ENCODE measurements around the gene PGLYRP3.

Gene PGLYRP3

GRCh38 chr1:153312570-153313186 is at the start of gene PGLYRP3:
Gene PGLYRP3 (minus strand): TSS chr1:153312952. CDS start chr1:153310665, 2,287 bp downstream.
- no peak for DNase-seq (ENCODE audit: low spot score)

GRCh38 chr1:153362187-153362775 is 49.5 kb upstream of the PGLYRP3 start:
- DNase-seq (ENCODE audit: low spot score) = no peak

GRCh38 chr1:153361480-153362109 is 48.8 kb upstream of the PGLYRP3 start:
- DNase-seq (ENCODE audit: low spot score) = no peak

- DNase-seq (ENCODE audit: low spot score) = no peak
These were observed 48.1 kb upstream of the PGLYRP3 start for GRCh38 chr1:153360592-153361479.

GRCh38 chr1:153360190-153360589 is 47.4 kb upstream of the PGLYRP3 start:
- no peak for DNase-seq (ENCODE audit: low spot score)

GRCh38 chr1:153359241-153359640 is 46.5 kb upstream of the PGLYRP3 start:
- no peak for DNase-seq (ENCODE audit: low spot score)

- DNase-seq (ENCODE audit: low spot score) = no peak
These were observed 45.9 kb upstream of the PGLYRP3 start for GRCh38 chr1:153358691-153358975.

- no peak for DNase-seq (ENCODE audit: low spot score)
These were observed 45.3 kb upstream of the PGLYRP3 start, which contains the start of gene S100A9 for GRCh38 chr1:153357853-153358690. Gene S100A9 (plus strand): TSS chr1:153357854. CDS start chr1:153358284, 430 bp downstream.

GRCh38 chr1:153357076-153357852 is 44.5 kb upstream of the PGLYRP3 start:
- no peak for DNase-seq (ENCODE audit: low spot score)

- DNase-seq (ENCODE audit: low spot score) = no peak
These were observed 43.8 kb upstream of the PGLYRP3 start for GRCh38 chr1:153356392-153357075.

- DNase-seq (ENCODE audit: low spot score) = peak; percentile 39
These were observed 42.8 kb upstream of the PGLYRP3 start for GRCh38 chr1:153355445-153356071.

GRCh38 chr1:153354515-153355193 is 41.9 kb upstream of the PGLYRP3 start:
- DNase-seq (ENCODE audit: low spot score) = no peak

- peak; percentile 16 for DNase-seq (ENCODE audit: low spot score)
These were observed 40.6 kb upstream of the PGLYRP3 start for GRCh38 chr1:153353226-153353947.

GRCh38 chr1:153352523-153352922 is 39.8 kb upstream of the PGLYRP3 start:
- peak; percentile 69 for DNase-seq (ENCODE audit: low spot score)

- no peak for DNase-seq (ENCODE audit: low spot score)
These were observed 37.7 kb upstream of the PGLYRP3 start for GRCh38 chr1:153350321-153350957.

- no peak for DNase-seq (ENCODE audit: low spot score)
These were observed 36.9 kb upstream of the PGLYRP3 start for GRCh38 chr1:153349363-153350320.

Data from cerebellar cortex (tissue), 1 donor.